Bronchial epithelial cell (primary cell): ENCODE data around the gene CREB1. TPM values are rescaled to one million over a fixed set of nuclear protein-coding genes. Genes with fewer than 3 reads are reported as not detected.

Source experiments
- DNase-seq: peaks from one replicate; pipeline ENCODE4 v3.0.0-alpha.2; 2010; ENCODE audit warnings: low read depth
- FAIRE-seq: peaks from 2 replicates; lab custom pipeline; 2011; peaks lifted over from hg19 to GRCh38; lab: Jason Lieb, UNC
- H3K27me3 ChIP-seq: 2 replicates; pipeline ENCODE4 v1.5.1; 2011; ENCODE audit warnings: low read length; ENCODE audit not compliant: control insufficient read depth, insufficient read depth
- H3K36me3 ChIP-seq: 2 replicates; pipeline ENCODE4 v1.5.1; 2011; ENCODE audit warnings: low read length; ENCODE audit not compliant: control insufficient read depth, insufficient read depth
- H3K4me3 ChIP-seq: 2 replicates; pipeline ENCODE4 v1.5.1; 2011; ENCODE audit warnings: mild to moderate bottlenecking, low read depth, low read length, control low read depth
- total RNA-seq: library from RNA; depleted of rRNA; stranded (reverse); fragments of >200 nt; gene quantifications from 2 replicates; pipeline ENCODE4 v1.2.1, GENCODE V29; 2014
- TF ChIP-seq, protein P1 (sequence below): IDR thresholded peaks from 2 replicates; pipeline ENCODE4 v1.5.1; 2011; ENCODE audit warnings: mild to moderate bottlenecking, moderate library complexity, low read length, control low read depth, inconsistent platforms; ENCODE audit not compliant: insufficient read depth, severe bottlenecking

Gene CREB1
- total RNA-seq, 1 donor from 2014 or later = 36.9 TPM

DNA sequence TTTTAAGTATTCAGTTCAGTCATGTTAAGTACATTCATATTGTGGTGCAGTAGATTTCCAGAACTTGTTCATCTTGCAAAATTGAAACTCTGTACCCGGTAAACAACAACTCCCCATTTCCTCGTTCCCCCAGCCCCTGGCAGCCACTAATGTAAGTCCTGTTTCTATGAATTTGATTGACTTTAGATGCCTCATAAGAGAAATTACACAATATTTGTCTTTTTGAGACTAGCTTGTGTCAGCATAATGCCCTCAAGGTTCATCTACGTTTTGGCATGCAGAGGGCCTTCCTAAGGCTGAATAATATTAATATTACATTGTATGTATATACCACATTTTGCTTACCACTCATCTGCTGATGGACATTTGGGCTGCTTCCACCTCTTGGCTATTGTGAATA, 64.5 kb downstream of the CREB1 start:
- Histone ChIP-seq H3K36me3 (peaks cover 1% of the 10 kb centered on the region), H3K4me3 (no peak overlapping the region), H3K27me3 (no peaks in the 10 kb centered on the region)
- TF ChIP-seq, protein P1, sequence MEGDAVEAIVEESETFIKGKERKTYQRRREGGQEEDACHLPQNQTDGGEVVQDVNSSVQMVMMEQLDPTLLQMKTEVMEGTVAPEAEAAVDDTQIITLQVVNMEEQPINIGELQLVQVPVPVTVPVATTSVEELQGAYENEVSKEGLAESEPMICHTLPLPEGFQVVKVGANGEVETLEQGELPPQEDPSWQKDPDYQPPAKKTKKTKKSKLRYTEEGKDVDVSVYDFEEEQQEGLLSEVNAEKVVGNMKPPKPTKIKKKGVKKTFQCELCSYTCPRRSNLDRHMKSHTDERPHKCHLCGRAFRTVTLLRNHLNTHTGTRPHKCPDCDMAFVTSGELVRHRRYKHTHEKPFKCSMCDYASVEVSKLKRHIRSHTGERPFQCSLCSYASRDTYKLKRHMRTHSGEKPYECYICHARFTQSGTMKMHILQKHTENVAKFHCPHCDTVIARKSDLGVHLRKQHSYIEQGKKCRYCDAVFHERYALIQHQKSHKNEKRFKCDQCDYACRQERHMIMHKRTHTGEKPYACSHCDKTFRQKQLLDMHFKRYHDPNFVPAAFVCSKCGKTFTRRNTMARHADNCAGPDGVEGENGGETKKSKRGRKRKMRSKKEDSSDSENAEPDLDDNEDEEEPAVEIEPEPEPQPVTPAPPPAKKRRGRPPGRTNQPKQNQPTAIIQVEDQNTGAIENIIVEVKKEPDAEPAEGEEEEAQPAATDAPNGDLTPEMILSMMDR = no peak
- FAIRE-seq = no peak
- peak; percentile 64 for DNase-seq

DNA sequence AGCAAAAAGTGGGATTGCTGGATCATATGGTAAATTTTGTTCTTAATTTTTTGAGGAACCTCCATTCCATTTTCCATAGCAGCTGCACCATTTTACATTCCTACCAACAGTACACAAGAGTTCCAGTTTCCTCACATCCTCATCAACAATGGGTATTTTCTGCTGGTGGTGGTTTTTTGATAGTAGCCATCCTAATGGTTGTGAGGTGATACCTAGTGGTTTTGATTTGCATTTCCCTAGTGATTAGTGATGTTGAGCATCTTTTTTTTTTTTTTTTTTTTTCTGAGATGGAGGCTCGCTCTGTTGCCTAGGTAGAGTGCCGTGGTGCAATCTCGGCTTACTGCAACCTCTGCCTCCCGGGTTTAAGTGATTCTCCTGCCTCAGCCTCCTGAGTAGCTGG, 65.0 kb downstream of the CREB1 start:
- FAIRE-seq = no peak
- no peak for DNase-seq
- Histone ChIP-seq H3K4me3 (no peak overlapping the region), H3K27me3 (no peaks in the 10 kb centered on the region), H3K36me3 (peaks cover 1% of the 10 kb centered on the region)
- TF ChIP-seq, protein P1 = no peak

DNA sequence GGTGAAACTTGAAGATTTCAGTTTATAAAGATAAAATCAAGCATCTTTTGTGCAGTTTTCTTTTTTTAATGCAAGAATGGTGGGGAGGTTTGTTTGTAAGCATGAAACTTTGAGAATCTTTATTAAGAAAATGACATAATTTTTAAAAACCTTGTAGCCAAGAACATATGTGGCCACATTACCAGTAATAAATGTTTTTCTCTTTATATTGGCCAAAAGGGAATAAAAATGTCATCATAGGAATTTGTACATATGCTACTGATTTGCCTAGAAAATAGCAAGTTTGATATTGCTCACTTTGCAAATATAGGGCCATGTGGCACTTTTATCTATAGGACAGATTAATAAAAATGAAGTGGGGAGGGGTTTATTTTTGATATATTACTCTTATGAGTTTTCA, 69.9 kb downstream of the CREB1 start:
- no peaks in the 10 kb centered on the region for H3K36me3 ChIP-seq
- TF ChIP-seq, protein P1 = no peak
- no peak for FAIRE-seq

DNA sequence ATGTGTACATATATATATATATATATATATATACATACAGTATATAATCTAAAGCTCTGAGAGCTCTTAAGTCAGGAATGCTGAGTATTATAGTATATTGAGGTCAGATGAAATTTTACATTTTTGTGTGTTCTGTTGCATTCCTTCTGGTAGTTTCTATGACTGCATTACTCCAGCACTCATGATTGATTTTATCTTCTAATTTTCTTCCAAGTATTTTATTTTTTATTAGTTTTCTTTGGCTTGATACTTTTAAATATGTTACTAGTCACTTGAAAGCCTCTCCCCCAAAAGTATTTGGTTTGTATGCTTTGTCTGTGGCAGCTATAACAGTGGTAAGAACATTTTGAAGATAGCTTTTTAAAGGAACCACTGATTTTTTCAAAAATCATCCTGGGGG, 70.5 kb downstream of the CREB1 start:
- no peaks in the 10 kb centered on the region for H3K36me3 ChIP-seq

More for the DNA sequence above, 69.9 kb downstream of the CREB1 start:
- no peaks in the 10 kb centered on the region for H3K27me3 ChIP-seq
- no peak for DNase-seq
- H3K4me3 ChIP-seq = no peak overlapping the region

DNA sequence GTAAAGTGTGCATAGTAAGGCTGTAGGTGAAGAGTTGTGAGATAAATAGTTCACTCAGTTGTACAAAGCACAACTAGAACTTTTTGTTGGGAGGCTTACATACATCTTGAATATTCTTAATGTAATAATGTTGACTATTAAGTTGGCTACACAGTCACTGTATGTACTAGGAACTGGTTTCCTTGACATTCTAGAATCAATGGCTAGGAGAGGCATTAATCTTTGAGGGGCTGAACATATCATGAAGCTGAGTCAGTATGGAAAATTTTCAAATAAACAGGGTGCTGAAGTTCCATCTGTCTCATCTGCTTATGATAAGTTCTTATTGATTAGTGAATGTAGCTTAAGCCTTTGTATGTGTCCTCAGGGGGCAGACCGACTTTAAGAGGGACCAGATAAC, 72.0 kb downstream of the CREB1 start:
- no peak for DNase-seq
- FAIRE-seq = no peak

More for the DNA sequence above, 70.5 kb downstream of the CREB1 start:
- DNase-seq (no peak), FAIRE-seq (no peak)
- Histone ChIP-seq H3K4me3 (no peak overlapping the region), H3K27me3 (no peaks in the 10 kb centered on the region)
- TF ChIP-seq, protein P1 = no peak

More for the DNA sequence above, 72.0 kb downstream of the CREB1 start:
- TF ChIP-seq, protein P1 = no peak
- no peak overlapping the region for H3K4me3 ChIP-seq
- no peaks in the 10 kb centered on the region for H3K36me3 ChIP-seq
- no peaks in the 10 kb centered on the region for H3K27me3 ChIP-seq
